HG03175 (cell line): Measurements from ENCODE around the gene ANKIB1.
A peak's percentile ranks its signal among the peaks of the same experiment; 100 is the strongest.

Experiments
- ATAC-seq: cut with Tn5 transposase; IDR thresholded peaks from one replicate; pipeline ENCODE4 v1.9.1; 2021; ENCODE audit warnings: mild to moderate bottlenecking, moderate library complexity; ENCODE audit not compliant: unreplicated experiment

Gene ANKIB1

GRCh38 chr7:92446869-92447344 is 201.1 kb downstream of the ANKIB1 start:
- ATAC-seq: no peak

GRCh38 chr7:92447345-92448204 is 201.8 kb downstream of the ANKIB1 start, which contains the start of gene GATAD1:
Gene GATAD1, plus strand, starts transcription at chr7:92447482. Its CDS starts 248 bp downstream, at chr7:92447730.
- ATAC-seq: peak; percentile 91

- ATAC-seq: peak; percentile 40
Observed at GRCh38 chr7:92448205-92448747, 202.5 kb downstream of the ANKIB1 start.
